ENCODE measurements around the gene SULT1E1.
"Not testable (repeated sequence)": the region's sequence is repeated elsewhere in the genome, so short reads cannot be mapped to it uniquely, and the experiment has no call there.

The SULT1E1 gene

DNA sequence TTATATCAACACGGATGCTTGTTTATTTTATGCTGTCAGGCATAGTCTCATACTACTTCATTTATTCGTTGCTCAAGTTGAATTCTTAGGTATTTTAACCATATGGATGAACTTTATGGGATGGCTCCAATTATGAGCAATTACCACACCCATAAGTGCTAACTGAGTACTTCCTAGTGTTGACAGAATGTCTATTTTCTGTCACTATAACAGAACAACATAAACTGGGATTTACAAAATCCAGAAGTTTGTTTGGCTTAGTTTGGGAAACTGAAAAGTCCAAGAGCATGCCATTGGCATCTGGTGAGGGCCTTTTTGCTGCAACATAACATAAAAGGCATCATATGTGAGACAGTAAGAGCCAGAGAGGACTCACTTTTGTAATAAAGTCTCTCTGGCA, 21.0 kb downstream of the SULT1E1 start:
- DNase-seq, result no peak

DNA sequence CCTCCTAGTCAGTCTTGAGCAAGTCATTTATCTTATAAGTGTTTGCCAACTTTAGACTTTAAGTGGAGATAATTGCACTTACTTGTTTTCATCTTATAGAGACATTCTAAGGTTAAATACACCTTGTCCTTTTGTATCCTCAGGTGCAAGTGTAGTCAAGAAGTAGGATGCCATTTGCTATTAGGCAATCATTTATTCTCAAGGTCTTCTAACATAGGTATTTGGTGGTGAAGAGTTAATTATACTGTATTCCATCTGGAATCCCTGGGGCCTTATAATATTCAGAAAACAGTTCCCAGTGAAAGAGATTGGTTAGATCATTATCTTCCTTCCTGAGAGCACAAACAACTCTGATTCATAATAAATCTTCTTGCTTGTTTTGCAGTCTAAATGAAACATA, 23.7 kb downstream of the SULT1E1 start:
- no peak for DNase-seq

DNA sequence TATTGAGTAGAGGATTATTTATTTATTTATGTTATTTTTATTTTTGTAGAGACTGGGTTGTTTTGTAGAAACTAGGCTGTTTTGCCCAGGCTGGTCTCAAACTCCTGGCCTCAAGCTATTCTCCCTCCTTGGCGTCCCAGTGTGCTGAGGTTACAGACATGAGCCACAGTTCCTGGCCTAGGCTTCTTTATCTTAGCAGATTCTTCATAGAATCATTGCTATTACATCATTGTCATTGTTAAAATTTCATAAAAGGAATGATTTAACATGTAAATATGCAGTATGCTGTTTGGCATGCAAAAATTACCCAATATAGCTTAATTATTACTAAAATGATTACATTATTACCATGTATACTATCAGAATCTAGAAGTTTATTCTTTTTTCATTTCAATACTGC, 24.2 kb downstream of the SULT1E1 start:
- DNase-seq, result no peak

DNA sequence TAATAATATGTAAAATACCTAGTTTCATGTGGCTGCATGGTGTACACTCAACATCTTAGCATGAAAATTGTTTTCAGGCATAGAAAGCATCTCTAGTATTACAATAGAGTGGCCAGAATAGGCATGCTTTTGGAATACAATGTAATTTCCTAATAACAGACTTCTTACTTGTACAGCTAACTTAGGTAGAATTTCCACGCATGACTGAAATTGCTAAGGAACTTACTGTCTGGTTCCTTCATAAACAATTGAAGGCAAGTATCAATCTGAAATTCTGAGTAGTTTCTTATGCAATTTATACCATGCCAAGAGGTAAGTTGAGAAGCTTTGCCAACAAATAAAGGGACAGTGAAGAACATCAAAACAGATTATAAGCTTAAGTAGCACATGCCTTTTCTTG, 26.7 kb downstream of the SULT1E1 start:
- DNase-seq, result no peak

DNA sequence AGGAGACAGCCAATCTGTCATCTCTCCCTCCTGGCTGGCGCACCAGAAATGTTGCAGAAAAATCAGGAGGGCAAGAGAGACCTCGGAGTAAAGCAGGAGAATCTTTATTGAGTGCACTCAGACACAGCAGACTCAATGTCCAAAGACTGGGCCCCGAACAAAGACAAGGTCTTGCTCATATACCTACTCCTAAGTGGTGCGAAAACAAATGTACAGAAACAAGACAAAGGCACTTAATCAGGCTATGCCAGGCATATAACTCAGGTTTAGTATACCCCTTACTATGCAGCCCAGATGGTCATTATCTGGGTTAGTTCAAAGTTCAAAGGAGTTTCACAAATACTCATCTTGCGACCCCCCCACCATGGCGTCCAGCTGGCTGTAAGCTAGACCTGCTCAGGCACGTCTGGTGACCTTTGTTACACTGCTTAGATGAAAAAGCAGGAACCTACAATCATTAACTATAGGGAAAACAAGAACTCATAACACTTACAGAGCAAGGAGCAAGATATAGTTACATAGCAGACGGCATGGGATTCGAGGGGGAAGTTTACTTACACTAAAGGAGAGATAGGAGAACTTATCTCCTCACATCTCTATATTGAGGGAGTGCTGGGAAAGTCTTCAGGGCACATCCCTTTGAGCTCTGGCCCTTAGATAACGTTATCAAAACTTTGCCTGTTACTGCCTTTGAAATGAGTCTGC, 27.5 kb downstream of the SULT1E1 start:
- no peak for DNase-seq

DNA sequence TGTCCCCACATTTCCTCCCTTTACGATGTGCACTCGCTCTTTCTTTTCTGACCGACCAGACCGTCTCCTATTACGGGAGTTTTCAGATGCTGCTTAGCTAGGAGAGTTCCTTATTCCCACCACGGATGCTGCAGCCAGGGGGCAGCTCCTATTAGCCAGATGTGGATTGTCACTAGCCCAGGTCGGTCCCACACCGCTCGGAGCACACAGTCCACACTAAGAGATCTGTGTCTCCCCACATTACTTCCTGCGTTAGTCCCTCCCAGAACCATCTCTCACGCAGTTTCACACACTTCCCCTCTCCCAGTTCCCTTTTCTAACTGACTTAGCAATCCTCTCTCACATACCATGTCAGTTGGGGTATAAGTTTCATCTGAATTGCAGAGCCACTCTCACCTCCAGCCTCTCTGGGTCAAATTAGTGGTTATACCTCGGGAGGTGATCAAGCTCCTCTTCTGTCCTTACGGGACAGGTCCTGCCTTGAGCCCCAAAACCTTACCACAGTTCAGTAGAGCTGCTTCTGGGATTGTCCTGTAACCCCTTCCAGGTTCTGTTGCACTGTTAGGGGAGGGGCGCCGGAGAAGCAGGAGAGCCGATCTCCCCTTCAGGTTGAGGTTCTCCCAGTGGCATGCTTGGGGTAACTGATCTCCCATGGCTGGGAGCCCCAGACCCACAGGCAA, 28.2 kb downstream of the SULT1E1 start:
- no peak for DNase-seq

DNA sequence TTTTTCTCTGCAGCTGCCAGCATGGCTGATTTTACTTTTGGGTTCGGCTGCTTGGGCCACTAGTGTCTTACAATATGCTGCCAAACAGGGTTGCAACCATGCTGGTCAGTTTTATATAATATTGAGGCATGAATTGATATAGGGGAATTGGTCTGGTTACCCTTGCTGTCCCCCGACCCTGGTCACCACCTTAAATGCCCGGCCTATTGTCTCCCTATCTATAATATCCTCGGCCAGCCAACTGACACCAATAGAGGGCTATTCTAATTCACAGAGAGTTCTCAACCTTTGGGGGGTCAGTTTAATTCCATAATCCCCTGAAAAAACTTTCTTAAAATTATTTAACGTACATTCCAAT, 28.7 kb downstream of the SULT1E1 start:
- DNase-seq, result no peak

GRCh38 chr4:69830560-69831269, 29.2 kb downstream of the SULT1E1 start:
- no peak for DNase-seq

- no peak for DNase-seq
Measured at GRCh38 chr4:69830192-69830559, 29.8 kb downstream of the SULT1E1 start.

- DNase-seq, result no peak
Measured at GRCh38 chr4:69829678-69830077, 30.3 kb downstream of the SULT1E1 start.

DNA sequence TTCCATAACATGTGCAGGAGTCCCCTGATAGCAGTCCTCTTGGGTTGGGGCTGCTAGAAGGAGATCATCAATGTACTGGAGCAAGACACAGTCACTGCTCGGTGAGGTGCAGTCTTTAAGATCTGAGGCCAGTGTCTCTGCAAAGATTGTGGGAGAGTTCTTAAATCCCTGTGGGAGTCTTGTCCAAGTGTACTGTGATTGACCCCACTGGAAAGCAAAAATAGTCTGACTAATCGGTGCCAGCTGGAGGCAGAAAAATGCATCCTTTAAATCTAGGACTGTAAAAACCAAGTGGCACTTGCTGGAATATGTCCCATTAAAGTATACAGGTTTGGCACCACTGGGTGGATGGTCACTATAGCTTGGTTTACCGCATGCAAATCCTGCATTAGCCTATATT, 31.1 kb downstream of the SULT1E1 start:
- no peak for DNase-seq

DNA sequence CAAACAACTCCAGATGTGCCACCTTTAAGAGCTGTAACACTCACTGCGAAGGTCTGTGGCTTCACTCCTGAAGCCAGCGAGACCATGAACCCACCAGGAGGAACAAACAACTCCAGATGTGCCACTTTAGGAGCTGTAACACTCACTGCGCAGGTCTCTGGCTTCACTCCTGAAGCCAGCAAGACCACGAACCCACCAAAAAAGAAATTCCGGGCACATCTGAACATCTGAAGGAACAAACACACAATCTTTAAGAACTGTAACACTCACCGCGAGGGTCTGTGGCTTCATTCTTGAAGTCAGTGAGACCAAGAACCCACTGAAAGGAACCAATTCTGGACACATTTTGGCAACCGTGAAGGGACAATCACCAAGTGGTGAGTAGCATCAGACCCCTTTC, 34.9 kb downstream of the SULT1E1 start:
- DNase-seq, result not testable (repeated sequence)

- no peak for DNase-seq
Measured at GRCh38 chr4:69823481-69824186, 36.3 kb downstream of the SULT1E1 start.

GRCh38 chr4:69823048-69823447, 36.9 kb downstream of the SULT1E1 start:
- DNase-seq, result no peak

- DNase-seq, result no peak
Measured at GRCh38 chr4:69822198-69822597, 37.7 kb downstream of the SULT1E1 start.

DNA sequence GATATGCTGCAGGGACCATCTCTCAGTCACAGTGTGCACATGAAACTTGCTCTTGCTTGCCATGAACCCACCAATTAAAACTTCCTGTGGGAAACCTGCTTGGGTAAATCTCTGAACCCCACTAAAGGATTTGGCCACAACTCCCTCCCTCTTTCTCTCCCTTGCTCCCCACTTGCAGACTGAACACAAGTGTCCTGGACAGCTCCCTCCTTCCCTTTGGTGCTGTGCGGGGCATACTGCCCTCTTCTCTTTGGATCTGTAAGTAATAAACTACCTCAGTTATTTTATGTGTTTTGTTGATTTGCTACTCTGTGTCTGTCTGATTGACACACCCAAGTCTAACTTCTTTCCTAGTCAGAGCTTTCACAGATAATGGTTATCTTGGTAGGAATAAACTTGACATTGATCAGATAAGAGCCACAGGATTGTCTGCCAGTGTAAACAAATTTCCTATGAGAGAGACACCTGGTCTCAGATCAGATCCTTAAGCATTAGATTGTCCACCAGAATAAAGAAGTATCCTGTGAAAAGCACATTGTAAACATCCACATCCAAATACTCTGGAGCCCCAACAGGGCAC, 41.8 kb downstream of the SULT1E1 start:
- DNase-seq, result no peak

DNA sequence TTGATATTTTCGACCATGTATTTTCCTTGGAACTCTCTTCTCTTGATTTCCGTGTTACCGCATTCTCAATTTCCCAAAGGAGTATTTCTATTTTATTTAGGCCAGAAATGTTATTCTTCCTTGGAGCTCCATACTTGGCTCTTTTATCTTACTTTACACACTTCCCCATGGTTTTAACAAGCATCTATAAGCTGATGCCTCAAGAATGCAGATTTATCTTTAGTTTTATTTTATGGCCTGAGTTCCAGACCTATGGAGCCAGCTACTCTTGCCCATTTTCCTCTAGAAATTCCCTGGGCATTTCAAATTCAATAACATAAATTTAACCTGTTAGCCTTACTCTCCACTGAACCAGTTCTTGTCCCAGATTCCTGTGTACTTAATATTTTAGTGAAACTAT, 43.7 kb downstream of the SULT1E1 start:
- no peak for DNase-seq

DNA sequence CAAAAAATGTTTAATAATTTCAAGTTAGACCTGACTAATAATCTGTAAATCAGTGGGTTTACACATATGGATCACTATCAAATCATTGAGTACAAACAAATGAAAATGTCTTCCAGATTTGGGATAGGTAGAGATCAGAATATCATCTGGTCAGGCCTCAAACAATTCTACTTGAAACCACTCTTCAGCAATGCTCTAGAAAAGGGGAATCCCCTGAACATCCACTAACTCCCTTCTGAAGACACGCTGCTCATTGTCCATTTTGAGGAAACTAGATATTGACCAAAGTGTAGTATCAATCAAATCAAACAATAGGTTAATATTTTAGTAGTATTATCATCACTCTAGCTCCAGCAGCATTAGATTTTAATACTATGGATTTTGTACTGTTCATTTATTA, 46.3 kb downstream of the SULT1E1 start:
- no peak for DNase-seq

DNA sequence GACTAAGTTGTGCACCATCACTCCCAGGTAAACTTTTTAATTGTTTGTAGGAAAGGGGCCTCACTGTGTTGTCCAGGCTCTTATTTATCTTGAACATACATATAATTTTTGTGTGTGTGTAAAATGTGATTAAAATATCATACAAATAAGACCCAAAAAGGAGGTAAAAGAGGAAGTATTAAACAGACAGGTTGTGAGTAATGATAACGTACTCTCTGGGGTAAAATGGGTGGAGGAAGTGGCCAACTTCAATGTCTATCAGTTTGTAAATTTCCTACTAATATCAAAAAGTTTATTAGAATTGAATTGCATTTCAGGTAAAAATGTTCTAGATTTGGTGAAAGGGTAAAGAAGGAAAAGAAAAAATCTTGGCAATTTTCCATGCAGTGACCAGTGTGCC, 48.8 kb downstream of the SULT1E1 start:
- DNase-seq, result no peak

- no peak for DNase-seq
Measured at GRCh38 chr4:69800599-69800998, 59.3 kb downstream of the SULT1E1 start.

DNA sequence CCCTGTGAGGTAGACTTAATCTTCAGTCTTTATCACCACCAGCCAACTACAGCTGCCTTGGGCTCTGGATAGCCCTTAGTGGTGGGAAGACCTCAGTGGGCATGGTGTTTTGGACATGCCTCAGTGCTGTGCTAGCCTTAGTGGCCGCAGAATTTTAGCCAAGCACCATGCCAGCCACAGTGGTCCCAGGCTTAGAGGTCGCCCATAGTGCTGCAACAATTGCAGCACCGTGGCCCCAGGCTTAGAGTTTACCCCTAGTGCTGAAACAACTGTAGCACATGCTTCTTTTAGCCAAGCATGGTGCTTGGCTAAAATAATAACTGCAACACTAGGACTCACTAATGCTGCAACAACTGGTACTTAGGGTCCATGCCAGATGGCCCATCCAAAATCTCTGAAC, 60.6 kb downstream of the SULT1E1 start:
- DNase-seq, result no peak

- DNase-seq, result no peak
Measured at GRCh38 chr4:69793732-69794131, 66.2 kb downstream of the SULT1E1 start.
